ENCODE data around the gene CEACAM19. TPM values are rescaled to one million over a fixed set of nuclear protein-coding genes. Genes with fewer than 3 reads are reported as not detected.
"Not testable (repeated sequence)": the region's sequence is repeated elsewhere in the genome, so short reads cannot be mapped to it uniquely, and the experiment has no call there.

Gene CEACAM19
- total RNA-seq, 1 experiment from 2014 or later = not detected

DNA sequence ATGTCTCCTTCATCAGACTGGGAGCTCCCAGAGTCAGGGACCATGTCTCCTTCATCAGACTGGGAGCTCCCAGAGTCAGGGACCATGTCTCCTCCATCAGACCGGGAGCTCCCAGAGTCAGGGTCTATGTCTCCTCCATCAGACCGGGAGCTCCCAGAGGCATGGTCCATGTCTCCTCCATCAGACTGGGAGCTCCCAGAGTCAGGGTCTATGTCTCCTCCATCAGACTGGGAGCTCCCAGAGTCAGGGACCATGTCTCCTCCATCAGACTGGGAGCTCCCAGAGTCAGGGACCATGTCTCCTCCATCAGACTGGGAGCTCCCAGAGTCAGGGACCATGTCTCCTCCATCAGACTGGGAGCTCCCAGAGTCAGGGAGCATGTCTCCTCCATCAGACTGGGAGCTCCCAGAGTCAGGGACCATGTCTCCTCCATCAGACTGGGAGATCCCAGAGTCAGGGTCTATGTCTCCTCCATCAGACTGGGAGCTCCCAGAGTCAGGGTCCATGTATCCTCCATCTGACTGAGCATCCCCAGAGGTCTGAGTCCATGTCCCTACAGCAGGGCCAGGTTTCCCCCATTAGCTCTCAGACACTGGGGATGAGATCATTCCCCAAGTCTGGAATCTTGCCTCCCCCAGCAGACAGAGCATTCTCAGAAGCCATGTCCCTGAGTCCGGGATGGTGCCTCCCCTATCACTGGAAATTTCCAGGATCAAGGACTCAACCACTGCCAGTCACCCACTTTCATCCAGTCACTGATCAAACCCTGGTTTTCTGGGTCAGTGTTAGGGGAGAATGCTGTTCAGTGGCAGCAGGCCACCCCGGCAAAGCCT is 38.4 kb downstream of the CEACAM19 start:
- DNase-seq (ENCODE audit: low read depth); in situ Hi-C loops (cut with HindIII; ENCODE audit: low pct_unique_long_range_greater_than_20kb, low sequenced_read_pairs): not testable (repeated sequence)

DNA sequence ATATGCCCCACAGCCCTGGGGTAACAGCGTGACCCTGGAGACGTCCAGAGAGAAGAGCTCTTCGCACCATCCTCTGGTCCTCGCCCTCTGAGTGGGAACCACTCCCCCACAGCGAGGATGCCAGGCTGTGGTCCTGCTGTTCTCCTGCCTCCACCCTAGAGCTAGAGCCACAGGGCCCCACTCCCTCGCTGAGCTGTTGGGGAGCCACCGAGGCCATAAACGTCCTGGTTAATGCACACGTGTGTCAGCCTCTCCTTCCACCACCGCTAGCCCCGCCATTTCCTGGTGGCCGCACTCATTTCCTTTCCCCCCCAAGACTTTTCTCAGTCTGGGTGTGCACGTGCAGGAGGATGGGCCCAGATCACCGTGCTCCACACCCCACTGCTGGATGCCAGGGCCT is 39.2 kb downstream of the CEACAM19 start:
- in situ Hi-C loops (cut with HindIII; ENCODE audit: low pct_unique_long_range_greater_than_20kb, low sequenced_read_pairs) = no loop called here
- DNase-seq (ENCODE audit: low read depth) = no peak

DNA sequence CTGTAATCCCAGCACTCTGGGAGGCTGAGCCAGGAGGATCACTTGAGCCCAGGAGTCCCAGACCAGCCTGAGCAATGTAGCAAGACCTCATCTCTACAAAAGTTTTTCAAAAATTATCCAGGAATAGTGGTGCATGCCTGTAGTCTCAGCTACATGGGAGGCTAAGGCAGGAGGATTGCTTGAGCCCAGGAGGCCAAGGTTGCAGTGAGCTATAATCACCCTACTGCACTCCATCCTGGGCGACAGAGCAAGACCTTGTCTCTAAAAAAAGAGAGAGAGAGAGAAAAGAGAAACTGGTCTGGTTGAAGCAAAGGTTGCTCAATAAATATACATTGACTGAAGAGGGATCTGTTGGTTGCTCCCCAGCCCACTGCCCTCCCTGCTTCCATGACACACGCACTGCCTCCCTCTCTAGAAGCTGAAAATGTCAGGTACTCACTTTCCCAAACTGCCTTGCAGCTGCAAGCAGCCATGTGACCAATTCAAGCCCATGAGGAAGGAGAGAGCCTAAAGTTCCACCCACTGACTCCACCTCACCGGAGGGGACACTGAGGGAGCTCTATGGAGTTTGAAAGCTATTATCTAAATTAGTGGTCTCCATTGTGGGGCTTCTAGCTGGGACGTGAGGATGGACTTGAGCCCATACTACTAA is 41.7 kb downstream of the CEACAM19 start:
- no peak for DNase-seq (ENCODE audit: low read depth)
- in situ Hi-C loops (cut with HindIII; ENCODE audit: low pct_unique_long_range_greater_than_20kb, low sequenced_read_pairs) = no loop called here

DNA sequence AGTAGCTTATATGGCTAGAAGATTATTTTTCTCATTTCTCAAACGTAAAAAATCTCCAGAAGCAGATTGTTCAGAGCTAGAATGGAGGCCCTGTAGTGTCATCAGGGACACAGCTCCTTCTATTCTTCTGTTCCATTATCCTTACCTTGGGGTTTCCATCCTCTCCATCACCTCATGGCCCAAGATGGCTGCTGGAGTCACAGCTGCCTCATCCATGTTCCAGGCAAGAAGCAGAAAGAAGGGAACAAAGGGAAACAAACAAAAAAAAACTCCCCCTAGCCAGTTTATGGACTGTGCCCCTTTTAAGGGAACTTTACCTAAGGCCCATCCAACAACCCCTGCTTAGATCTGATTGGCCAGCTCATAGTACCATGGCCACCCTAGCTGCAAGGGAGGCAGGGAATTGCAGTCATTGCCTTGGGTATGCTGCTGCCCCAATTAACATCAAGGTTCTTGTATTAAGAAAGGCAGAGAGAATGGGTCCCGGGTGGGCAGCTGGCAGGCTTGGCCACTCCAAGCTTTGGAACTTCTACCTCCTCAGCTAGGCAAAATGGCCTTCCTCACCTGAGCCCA is 43.4 kb downstream of the CEACAM19 start:
- DNase-seq (ENCODE audit: low read depth) = no peak
- in situ Hi-C loops (cut with HindIII; ENCODE audit: low pct_unique_long_range_greater_than_20kb, low sequenced_read_pairs) = no loop called here

DNA sequence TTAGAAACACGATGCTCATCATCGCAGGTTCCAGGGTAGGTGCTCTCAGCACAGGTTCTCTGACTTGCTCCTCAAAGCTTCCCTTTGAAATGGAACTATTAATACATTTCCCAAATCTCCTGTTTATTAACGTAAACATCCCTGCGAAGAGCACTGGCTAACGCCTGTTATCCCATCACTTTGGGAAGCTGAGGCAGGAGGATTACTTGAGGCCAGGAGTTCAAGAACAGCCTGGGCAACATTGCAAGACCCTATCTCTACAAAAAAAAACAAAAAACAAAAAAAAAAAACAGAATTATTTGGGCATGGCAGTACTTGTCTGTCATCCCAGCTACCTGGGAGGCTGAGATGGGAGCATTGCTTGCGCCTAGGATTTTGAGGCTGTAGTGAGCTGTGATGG is 46.3 kb downstream of the CEACAM19 start:
- in situ Hi-C loops (cut with HindIII; ENCODE audit: low pct_unique_long_range_greater_than_20kb, low sequenced_read_pairs) = no loop called here
- DNase-seq (ENCODE audit: low read depth) = peak; percentile 18

DNA sequence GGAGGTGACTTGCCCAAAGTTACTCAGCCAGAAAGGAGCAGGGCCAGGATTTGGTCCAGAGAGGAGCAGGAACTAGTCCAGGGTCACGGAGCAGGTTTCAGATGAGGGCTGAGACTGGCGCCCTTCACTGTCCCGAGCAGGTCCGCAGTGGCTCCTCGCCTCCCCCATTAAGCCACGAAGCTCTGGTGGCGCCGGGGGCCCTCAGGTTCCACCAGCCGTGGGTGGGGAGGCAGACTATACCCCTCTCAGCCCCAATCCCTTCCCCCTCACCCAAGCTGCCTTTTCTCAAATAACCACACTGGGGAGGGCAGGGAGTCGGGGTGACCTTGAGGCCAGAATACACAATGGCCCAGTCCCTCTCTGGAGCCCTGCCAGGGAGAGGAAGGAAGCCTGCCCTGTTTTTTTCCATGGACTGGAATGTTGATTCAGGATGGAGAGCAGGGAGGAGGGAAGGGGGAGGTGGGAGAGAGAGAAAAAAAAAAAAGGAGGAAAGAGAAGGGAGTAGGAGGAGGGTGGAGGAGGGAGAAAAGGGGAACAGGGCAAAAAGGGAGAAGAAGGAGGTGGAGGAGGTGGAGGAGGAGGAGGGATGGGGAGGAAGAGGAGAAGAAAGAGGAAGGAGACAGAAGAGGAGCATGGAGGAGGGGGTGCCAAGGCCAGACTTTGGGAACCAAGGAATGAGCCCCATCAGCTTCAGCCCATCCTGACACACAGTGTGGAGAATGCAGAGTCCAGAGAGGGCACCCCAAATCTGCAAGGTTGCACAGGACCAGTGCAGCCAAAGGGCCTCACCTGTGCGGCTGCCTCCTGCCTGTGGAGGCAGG is 47.4 kb downstream of the CEACAM19 start:
- peak; percentile 96 for DNase-seq (ENCODE audit: low read depth)
- in situ Hi-C loops (cut with HindIII; ENCODE audit: low pct_unique_long_range_greater_than_20kb, low sequenced_read_pairs) = no loop called here

DNA sequence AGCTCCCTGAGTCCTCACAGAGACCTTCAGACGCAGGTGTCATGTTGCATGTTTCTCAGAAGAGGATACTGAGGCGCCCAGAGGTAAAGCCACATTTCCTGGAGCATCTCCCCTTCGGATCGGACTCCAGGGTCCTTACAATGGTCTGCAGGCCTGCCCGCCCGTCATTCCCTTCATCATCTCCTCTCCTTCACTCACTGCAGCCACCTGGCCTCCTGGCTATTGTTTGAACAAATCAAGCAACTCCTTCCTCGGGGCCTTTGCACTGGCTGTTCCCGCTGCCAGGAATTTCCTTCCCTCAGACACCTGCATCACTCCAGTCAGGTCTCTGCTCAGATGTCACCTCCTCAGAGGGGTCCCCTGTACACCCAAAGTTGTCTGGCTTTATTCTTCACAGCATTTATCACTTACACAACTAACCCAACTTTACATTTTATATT is 48.0 kb downstream of the CEACAM19 start:
- in situ Hi-C loops (cut with HindIII; ENCODE audit: low pct_unique_long_range_greater_than_20kb, low sequenced_read_pairs) = no loop called here
- DNase-seq (ENCODE audit: low read depth) = no peak

DNA sequence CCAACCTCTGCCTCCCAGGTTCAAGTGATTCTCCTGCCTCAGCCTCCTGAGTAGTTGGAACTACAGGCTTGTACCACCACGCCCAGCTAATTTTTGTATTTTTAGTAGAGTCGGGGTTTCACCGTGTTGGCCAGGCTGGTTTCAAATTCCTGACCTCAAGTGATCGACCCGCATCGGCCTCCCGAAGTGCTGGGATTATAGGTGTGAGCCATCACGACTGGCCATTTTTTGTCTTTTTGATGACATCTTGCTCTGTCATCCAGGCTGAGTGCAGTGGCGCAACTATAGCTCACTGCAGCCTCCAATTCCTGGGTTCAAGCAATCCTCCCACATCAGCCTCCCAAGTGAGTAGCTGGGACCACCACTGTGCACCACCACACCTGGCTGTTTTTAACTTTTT is 49.1 kb downstream of the CEACAM19 start:
- in situ Hi-C loops (cut with HindIII; ENCODE audit: low pct_unique_long_range_greater_than_20kb, low sequenced_read_pairs); DNase-seq (ENCODE audit: low read depth): not testable (repeated sequence)

DNA sequence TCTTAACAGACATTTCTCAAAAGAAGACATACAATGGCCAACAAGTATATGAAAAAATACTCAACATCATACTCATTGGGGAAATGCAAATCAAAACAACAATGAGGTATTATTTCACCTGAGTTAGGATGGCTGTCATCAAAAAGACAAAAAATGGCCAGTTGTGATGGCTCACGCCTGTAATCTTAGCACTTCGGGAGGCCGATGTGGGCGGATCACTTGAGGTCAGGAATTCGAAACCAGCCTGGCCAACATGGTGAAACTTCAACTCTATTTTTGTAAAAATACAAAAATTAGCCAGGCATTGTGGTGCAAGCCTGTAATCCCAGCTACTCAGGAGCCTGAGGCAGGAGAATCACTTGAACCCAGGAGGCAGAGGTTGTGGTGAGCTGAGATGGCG is 49.7 kb downstream of the CEACAM19 start:
- DNase-seq (ENCODE audit: low read depth) = no peak
- in situ Hi-C loops (cut with HindIII; ENCODE audit: low pct_unique_long_range_greater_than_20kb, low sequenced_read_pairs) = no loop called here

DNA sequence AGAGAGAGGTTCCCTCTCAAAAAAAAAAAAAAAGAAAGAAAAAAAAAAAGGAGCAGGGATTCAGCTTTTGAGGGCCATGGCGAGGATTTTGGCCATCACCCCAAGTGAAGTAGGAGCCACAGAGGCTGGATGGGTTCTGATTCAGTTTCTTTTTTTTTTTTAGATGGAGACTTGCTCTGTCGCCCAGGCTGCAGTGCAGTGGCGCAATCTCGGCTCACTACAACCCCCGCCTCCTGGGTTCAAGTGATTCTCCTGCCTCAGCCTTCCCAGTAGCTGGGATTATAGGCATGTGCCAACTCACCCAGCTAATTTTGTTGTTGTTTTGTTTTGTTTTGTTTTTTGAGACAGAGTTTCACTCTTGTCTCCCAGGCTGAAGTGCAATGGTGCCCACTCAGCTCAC is 50.1 kb downstream of the CEACAM19 start:
- DNase-seq (ENCODE audit: low read depth); in situ Hi-C loops (cut with HindIII; ENCODE audit: low pct_unique_long_range_greater_than_20kb, low sequenced_read_pairs): not testable (repeated sequence)

DNA sequence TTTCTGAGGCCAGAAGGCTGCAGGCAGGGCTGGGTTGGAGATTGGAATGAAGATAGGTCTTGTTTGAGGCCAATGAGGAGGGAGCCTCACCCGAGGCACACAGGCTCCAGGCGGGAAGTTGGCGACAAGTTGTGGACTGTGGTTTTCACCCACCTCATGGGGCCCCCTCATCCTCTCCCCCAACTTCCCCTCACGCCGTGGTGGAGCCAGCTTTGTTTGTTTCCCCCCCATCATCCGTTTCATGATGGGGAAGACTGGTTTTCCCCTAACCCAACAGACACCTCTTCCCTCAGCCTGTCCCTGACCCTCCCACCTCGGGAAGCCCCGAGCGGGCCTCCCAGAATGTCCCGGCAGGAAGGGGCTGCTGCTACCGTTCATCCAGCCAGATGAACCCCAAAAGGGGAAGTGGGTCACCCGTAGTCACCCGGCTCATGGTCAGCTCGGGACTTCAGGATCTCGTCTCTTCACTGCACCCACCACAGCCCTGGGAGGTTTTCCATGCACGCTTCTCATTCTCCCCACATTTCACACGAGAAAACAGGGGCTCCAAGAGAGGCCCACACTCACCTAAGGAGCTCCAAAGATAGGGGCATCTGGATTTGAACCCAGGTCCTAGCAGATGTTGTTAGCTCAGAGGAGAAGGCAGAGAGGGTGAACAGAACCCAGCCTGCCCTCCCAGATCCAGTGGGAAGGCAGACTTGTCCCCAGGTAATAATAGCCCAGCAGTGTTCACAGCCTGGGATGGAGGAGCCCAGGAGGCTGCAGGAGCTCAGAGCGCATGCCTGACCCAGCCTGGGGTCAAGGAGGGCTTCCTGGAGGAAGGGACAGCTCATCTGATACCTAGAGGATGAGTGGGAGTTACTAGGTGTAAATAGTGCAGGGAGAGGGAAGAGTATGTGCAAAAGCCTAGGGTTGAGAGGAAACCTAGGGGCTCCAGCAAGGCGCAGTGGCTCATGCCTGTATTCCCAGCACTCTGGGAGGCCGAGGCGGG is 51.1 kb downstream of the CEACAM19 start:
- DNase-seq (ENCODE audit: low read depth) = peak; percentile 51
- in situ Hi-C loops (cut with HindIII; ENCODE audit: low pct_unique_long_range_greater_than_20kb, low sequenced_read_pairs) = no loop called here

DNA sequence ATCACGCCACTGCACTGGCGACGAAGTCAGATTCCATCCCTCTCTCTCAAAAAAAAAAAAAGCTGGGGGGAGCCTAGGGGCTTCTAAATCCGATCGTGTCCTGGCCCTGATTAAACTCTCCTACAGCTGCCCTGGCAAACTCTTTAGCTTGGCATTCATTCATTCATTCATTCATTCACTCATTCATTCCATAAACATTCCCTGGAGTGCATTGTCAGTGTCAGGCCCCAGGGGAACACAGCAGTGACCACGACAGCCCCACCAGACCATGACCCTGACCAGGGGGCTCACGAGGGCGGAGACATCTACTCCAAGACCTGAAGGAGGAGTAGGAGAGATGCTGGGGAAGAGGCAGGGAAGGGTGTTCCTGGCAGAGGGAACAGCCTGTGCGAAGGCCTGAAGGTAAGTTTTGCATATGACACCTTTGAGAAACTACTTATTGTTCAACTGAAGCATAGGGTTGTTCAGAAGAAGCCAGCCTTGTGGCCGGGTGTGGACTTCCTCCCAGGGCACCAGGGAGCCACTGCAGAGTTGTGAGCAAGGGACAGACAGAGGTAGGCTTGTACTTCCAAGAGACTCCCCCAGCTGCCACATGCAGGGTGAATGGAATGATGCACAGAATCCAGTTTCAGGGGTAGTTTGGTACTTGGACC is 52.1 kb downstream of the CEACAM19 start:
- in situ Hi-C loops (cut with HindIII; ENCODE audit: low pct_unique_long_range_greater_than_20kb, low sequenced_read_pairs) = no loop called here

DNA sequence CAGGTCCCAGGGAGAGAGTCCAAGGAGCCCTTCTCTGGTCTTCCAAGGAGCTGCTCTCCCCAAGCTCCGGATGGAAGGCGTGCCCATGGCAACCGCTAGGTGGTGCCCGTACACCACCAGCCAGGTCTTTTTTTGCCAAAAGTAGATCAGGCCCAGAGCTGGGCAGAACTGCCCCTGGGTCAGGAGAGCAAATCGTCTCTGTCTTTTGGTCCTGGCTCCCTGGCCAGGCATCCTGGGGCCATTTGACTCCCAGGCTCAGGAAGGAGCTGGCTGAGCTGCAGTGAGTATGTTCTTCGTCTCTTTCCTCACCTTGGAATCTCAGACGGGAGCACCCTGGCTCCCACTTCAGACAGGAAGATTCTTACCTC is 52.7 kb downstream of the CEACAM19 start:
- DNase-seq (ENCODE audit: low read depth) = peak; percentile 95
- in situ Hi-C loops (cut with HindIII; ENCODE audit: low pct_unique_long_range_greater_than_20kb, low sequenced_read_pairs) = no loop called here

More for the DNA sequence above, 52.1 kb downstream of the CEACAM19 start:
- peak; percentile 12 for DNase-seq (ENCODE audit: low read depth)

DNA sequence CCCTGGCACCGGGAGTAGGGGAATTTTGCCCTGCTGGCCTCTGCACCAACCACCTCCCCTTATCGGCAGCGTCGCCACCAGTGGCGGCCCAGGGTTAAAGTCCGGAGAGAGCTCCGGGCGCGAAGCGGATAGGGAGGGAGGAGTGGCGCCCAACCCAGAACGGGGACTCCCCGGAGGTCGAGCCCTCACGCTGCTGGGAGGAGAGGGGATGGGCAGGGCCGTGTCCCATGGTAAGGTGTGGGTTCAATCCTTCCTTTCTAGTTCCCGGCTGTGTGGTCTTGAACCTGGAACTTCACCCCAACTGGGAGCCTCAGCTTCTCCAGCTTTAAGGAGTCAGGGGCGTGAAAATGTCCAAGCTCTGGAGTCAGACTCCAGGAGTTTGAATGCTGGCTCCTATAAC is 54.0 kb downstream of the CEACAM19 start:
- peak; percentile 92 for DNase-seq (ENCODE audit: low read depth)

DNA sequence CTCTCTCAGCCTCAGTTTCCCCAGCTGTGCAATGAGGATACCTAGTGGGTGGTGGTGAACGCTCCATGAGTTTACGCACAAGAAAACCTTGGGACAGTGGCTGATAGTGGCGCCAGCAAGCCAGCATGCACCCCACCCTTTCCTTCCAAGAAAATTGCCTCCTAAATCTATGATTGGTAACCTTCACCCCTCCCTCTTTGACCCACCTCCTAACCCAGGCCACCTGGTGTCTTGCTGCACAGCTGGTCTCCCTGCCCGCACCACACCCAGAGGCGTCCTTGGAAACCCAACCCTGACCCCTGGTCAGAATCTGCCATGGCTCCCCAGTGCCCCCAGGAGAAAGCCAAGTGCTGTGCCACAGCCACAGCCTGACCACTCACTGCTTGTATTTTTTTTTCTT is 54.4 kb downstream of the CEACAM19 start:
- no peak for DNase-seq (ENCODE audit: low read depth)
- in situ Hi-C loops (cut with HindIII; ENCODE audit: low pct_unique_long_range_greater_than_20kb, low sequenced_read_pairs) = no loop called here

More for the DNA sequence above, 54.0 kb downstream of the CEACAM19 start:
- in situ Hi-C loops (cut with HindIII; ENCODE audit: low pct_unique_long_range_greater_than_20kb, low sequenced_read_pairs) = no loop called here

DNA sequence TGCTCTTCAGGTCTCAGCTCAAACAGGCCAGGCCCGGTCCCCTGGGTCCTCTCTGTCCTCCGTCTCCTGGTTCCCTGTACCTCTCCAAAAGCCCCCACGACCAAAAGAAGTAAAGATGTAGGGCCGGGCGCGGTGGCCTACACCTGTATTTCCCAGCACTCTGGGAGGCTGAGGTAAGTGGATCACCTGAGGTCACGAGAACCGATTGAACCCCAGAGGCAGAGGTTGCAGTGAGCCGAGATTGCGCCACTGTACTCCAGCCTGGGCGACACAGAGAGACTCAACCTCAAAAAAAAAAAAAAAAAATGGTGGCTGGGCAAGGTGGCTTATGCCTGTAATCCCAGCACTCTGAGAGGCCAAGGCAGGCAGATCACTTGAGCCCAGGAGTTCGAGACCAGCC is 55.2 kb downstream of the CEACAM19 start:
- no peak for DNase-seq (ENCODE audit: low read depth)
- in situ Hi-C loops (cut with HindIII; ENCODE audit: low pct_unique_long_range_greater_than_20kb, low sequenced_read_pairs) = no loop called here

DNA sequence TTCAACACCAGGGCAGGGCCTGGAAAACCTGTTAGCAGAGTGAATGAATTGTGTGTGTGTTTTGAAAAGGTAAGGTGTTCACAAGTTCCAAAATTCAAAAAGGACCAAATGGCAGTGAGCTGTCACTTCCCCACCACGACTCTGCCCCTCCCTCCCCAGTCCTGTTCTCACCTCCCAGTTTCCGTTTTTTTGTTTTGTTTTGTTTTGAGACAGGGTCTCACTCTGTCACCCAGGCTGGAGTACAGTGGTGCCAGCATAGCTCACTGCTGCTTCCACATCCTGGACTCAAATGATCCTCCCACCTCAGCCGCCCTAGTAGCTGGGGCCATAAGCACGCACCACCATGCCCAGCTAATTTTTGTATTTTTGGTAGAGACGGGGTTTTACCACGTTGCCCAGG is 56.9 kb downstream of the CEACAM19 start:
- in situ Hi-C loops (cut with HindIII; ENCODE audit: low pct_unique_long_range_greater_than_20kb, low sequenced_read_pairs) = no loop called here

More for the DNA sequence above, 56.9 kb downstream of the CEACAM19 start:
- DNase-seq (ENCODE audit: low read depth) = no peak

Data from Caki2 (cell line).